Erythroblast (primary cell): Measurements from ENCODE around the gene MRPS2.
A peak's percentile ranks its signal among the peaks of the same experiment; 100 is the strongest.
"Not testable (repeated sequence)": the region's sequence is repeated elsewhere in the genome, so short reads cannot be mapped to it uniquely, and the experiment has no call there.

Source experiments
- DNase-seq, 2 experiments: peaks; one replicate each; lab custom pipeline; 2025; lab: John Stamatoyannopoulos, UW
- GATA1 ChIP-seq: IDR thresholded peaks from 2 replicates; pipeline ENCODE4 v1.6.1; 2011; ENCODE audit warnings: low read depth, mild to moderate bottlenecking, control low read depth, low read length, moderate library complexity
- POLR2A ChIP-seq: IDR thresholded peaks from 2 replicates; pipeline ENCODE4 v1.6.1; 2011; ENCODE audit warnings: mild to moderate bottlenecking, low read length

Gene MRPS2

DNA sequence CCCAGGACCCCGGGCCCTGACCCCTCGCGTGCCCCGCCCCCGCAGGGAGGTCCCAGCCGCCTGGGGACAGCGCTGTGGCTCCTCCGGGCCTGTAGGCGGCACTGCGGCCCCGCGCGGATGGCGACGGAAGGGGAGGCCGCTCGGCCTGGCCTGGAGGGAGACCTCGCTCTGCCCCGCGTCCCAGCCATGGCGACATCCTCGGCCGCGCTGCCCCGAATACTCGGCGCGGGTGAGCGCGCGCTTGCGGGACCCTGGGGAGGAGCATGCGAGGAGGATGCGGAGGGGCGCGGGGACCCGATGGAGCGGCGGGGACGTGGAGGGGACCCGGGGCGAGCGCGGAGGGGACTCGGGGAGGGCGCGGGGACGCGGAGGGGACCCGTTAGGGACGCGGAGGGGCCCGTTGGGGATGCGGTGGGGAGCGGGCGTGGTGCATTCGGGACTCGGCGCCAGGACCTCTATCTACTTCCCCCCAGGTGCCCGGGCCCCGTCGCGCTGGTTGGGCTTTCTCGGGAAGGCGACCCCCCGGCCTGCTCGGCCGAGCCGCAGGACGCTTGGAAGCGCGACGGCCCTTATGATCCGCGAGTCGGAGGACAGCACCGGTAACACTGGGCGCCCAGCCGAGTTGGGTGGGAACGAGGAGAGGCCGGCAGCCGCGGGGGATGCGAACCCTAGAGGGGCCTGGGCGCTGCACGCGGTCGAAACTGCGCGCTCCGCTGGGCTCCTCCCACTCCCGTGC lies at the start of gene MRPS2:
TSS of gene MRPS2 (plus strand) at position 158 of the 736 bp plus-strand sequence. CDS start at position 187, 29 bp downstream.
- peak; percentile 90 to 93 for DNase-seq
- TF ChIP-seq GATA1 (no peak), POLR2A (peak; percentile 65)

DNA sequence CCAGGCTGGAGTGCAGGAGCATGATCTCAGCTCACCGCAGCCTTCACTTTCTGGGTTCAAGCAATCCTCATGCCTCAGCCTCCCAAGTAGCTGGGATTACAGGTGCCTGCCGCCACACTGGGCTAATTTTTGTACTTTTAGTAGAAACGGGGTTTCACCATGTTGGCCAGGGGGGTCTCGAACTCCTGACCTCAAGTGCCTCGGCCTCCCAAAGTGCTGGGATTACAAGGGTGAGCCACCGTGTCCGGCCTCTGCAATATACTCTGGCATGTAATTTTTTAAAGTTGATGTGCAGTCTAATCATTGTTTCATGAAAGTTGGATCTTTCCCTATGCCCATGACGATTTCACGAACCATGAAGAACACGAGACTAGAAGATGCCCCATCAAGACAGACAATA lies 49.5 kb upstream of the MRPS2 start:
- no peak for DNase-seq
- TF ChIP-seq GATA1 = no peak
- no peak for TF ChIP-seq POLR2A

DNA sequence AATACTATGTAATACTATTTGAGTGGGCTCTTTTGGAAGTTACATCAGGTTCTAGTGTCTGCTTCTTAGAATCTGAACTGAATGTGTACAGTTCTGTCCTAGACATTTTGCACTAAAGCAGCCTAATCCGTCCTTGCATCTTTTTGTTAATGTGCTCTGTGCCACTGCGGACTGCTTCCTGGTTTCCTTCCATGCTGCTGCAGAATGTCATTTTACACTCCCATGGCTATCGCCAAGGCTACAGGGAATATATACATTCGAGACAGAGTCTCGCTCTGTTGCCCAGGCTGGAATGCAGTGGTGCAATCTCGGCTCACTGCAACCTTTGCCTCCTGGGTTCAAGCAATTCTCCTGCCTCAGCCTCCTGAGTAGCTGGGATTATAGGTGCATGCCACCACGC lies 48.6 kb upstream of the MRPS2 start:
- not testable (repeated sequence) for DNase-seq

DNA sequence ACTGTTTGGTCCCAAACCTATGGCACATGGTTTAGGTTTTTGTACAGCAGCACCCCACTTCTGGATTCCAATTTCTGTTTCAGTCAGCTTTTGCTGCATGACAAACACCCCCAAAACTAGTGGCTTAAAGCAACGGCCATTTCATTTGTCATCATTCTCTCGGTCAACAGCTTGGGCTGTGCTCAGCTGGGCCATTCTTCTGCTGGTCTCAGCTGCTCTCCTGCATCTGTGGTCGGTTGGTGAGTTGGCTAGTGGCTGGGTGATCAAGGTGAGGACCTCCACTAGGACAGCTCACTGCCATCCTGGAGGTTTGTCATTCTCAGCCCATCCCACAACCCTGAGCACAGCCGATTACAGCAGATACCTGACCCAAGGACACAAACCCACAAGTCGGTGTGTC lies 45.7 kb upstream of the MRPS2 start:
- no peak for DNase-seq
- TF ChIP-seq POLR2A (no peak), GATA1 (no peak)

DNA sequence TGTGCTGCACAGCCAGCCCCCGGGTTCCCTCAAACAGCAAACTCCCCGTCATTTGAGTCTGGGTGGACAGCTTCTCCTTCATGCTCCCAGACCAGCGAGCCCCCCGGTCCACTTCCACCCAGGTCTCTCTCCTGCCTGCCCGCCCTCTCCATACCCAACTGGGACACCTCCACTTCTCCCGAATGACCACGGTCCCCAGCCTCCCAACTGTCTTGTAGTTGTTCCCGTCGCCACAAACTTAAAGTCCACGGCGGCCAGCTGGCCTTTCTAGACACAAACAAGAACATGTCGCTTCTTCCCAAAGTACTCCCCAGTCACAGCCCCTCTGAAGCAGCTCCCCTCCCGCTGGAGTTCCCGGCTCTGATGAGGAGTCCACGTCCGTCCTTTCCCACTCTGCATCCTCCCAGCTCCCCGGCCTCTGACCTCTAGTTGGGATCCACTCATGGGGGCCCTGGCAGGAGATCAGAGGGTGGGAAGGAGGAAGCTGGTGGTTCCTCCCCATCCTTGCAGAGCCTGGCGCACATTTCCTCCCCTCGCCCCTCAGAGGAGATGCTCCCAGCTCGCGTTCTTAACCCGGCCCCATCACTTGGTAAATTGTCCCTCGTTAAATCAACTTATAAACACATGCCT lies 45.0 kb upstream of the MRPS2 start:
- TF ChIP-seq GATA1 = no peak
- TF ChIP-seq POLR2A = no peak
- DNase-seq = no peak

DNA sequence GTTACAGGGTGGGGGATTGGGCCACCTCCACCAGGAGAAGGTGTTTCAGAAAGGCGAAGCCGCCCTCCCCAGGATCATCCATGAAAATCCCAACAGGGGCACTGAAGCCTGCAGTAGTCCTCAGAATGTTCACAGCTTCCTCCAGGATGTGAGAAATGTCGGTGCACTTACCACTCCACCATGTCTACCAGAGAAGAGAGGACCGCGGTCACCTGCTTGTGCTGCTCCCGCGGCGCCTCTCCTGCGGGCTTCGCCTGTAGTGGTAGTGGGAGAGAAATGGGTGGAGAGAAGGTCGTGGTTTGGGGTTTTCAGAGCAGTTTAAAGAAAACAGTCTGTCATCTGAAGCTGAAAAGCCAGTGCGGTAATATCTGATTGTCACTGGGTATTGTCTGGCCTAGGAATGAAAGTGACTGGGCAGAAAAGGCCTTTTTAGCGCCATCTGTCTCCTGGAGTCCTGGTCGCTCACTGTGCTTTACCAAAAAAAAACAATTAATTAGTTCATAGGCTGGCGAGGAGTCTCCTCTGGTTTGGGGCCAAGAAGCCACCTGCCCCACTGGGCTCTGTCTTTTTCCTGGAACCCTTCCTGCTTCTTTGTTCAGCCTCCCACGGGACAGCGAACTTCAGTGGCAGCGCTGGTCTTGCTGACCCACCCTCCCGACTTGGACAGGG lies 43.9 kb upstream of the MRPS2 start:
- TF ChIP-seq GATA1 (no peak), POLR2A (no peak)
- no peak for DNase-seq

DNA sequence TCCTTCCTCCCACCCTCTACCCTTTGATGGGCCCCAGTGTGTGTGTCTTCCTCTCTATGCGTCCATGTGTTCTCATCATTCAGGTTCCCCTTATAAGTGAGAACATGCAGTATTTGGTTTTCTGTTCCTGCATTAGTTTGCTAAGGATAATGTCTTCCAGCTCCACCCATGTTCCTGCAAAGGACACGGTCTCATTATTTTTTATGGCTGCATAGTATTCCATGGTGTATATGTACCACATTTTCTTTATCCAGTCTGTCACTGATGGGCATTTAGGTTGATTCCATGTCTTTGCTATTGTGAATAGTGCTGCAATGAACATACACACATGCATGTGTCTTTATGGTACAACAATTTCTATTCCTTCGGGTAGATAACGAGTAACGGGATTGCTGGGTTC lies 42.0 kb upstream of the MRPS2 start:
- DNase-seq = not testable (repeated sequence)

DNA sequence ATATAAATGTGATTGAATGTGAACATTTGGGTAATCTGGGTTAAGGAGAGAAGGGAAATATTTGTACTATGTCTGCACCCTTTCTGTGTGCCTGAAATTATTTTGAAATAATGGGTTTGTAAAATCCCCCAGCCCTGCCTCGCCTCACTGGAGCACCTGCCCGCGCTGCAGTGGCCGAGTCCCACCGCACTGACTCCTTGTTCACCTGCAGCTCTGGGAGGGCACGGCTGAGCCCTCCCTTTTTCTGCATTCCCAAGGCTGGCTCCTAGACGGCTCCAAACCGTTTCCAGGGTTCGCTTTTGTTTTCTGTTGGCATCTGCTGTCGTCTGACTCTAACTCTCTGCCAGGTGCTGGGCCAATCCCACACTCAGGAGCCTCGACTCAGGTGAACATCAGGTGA lies 38.5 kb upstream of the MRPS2 start:
- TF ChIP-seq POLR2A (no peak), GATA1 (no peak)
- no peak for DNase-seq

DNA sequence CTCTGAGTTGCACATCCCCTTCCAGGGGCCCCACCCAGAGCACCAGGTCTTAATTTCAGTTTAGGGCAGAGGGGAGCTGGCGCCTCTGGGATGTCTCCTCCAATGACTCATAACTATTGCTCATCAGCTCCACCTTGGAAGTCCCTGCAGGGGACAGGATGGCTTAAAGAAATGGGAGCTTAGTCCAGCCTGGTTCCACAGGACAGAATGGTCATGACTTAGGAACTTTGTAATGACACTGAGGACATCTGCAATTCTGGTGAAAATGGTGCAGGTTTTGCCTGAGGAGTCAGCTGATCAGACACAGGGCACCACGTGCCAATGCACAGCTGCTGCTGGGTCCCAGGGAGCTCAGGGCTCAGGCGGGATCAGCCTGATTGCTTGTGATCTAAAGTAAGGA lies 37.3 kb upstream of the MRPS2 start:
- DNase-seq = no peak
- TF ChIP-seq GATA1 = no peak
- TF ChIP-seq POLR2A = no peak

DNA sequence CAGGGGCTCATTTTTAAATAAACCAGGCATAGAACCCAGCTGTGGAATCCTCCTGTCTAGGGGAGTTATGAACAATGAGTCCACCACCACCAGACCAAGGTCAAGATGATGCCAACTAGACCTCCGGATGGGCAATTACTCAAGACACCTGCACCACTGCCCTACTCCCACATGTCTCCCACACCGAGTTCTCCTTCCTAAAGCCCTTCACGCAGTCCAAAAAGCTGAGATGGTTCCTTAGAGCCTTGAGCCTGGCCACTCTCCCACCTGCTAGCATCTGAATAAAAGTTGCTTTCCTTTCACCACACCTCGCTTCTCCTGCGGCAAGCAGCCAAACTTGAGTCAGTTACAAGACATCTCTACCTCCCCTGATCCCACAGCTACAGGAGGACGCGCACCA lies 36.3 kb upstream of the MRPS2 start:
- DNase-seq = no peak
- TF ChIP-seq POLR2A (no peak), GATA1 (no peak)

DNA sequence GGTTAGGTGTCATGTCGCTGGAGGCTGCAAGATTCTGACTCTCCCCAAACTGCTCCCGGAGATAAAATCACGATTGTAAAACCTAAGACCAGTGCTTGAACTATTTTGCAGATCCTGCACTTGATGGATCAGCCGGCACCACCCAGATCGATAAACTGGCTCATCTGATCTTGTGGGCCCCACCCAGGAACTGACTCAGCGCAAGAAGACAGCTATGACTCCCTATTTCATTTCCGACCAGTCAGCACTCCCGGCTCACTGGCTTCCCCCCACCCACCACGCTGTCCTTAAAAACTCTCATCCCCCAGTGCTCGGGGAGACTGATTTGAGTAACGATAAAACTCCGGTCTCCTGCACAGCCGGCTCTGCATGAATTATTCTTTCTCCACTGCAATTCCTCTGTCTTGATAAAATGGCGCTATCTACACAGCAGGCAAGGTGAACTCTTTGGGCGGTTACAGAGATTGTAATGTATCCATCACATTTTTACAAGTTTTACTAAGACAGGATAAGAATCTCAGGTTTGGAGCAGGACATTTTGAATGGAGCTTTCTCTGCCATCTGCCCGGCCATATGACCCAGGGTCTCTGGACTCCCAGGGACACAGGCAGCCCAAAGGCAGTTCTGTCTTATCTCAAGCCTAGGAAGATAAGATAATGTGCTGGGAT lies 31.5 kb upstream of the MRPS2 start:
- no peak for TF ChIP-seq GATA1
- no peak for TF ChIP-seq POLR2A
- DNase-seq = peak; percentile 44 to 51

DNA sequence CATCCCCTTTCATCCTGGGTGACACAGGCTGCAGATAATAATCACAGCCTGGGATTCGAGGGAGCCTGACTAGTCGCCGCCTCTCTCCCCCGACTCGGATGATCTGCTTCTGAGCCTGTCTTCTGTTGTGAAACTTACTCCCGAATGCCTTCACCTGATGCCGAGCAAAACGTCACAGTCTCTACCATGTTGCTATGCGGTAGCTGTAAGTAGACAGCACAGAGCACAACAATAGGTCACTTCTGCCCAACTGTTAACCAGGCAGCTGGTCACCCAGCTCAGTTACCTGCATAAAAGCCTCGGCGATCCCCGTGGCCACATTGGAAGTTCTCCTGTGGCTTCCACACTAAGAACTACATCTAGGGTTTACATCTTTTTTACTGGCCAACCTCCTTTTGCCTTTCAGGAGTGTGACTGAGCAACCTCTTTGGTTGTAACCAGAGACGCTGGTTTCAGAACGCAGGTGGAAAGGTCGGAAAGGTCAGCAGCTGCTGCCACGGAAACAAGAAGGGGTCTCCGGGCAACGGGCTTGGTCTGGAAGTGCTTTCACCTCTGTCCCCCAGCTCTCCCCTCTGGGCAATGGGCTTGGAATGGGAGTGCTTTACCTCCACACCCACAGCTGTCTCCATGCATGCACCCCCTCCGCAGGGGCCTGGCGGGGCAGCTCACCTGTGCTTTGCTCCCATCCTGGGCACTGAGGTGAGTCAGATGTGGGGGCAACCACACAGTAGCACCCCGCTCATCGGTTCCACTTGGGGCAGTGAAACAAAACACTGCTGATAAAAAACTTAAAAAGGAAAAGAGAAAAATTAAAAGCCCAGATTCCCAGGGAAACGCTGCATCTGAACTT lies 28.5 kb upstream of the MRPS2 start:
- DNase-seq = no peak
- TF ChIP-seq POLR2A (no peak), GATA1 (no peak)

DNA sequence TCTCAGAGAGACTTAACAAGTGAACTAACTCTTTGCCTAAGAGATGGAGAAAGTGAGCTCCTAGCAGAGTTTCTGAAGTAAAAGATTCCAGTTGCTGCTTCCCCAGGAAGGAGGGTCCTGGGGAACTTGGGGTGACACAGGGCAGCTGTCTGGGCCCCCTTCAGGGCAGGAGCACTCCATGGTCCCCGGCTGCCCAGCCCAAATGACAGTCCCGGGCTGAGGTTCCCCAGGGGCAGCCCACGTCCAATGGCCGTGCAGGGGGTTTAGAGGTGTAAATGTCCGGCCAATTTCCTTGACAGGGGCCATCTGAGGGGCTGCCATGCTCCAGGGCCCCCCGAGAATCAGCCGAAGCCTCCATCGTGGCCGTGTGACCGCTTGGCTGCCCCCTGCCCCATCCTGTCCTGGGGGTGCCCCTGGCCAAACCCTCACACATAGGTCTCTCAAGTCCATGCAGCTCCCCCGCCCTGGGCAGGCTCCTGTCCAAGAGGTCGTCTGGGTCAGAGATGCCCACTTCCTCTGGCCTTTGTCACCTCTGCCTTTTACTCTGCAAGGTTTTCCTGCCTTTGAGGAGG lies 26.4 kb upstream of the MRPS2 start:
- TF ChIP-seq GATA1 = no peak
- TF ChIP-seq POLR2A = no peak

More for the DNA sequence above, 26.4 kb upstream of the MRPS2 start:
- DNase-seq = no peak
